DND-41 (cell line): Measurements from ENCODE around the gene BLOC1S5.

Experiments used
- CTCF ChIP-seq: IDR thresholded peaks from 2 replicates; pipeline ENCODE4 v1.5.1; 2012; ENCODE audit warnings: borderline replicate concordance, low read length, moderate library complexity, mild to moderate bottlenecking; ENCODE audit not compliant: poor library complexity, severe bottlenecking; ENCODE audit errors: extremely low read depth
- EZH2 ChIP-seq: IDR thresholded peaks from 3 replicates; pipeline ENCODE4 v1.6.1; 2012; ENCODE audit warnings: borderline replicate concordance, low read depth, mild to moderate bottlenecking, moderate library complexity, low read length, inconsistent platforms; ENCODE audit not compliant: severe bottlenecking

- no peak for TF ChIP-seq CTCF
- no peak for TF ChIP-seq EZH2
These were observed 65.0 kb downstream of the BLOC1S5 start for GRCh38 chr6:7999201-7999600.
